22Rv1 (cell line): Measurements from ENCODE around the gene TYRO3.

Experiments
- ZFX ChIP-seq: fragments of 450-650 bp; IDR thresholded peaks from 2 replicates; pipeline ENCODE4 v1.6.1; 2017; ENCODE audit warnings: antibody characterized with exemption, borderline replicate concordance
- TF ChIP-seq, protein P1 (sequence below): fragments of 450-650 bp; IDR thresholded peaks from 2 replicates; pipeline ENCODE4 v1.5.1; 2017; ENCODE audit warnings: mild to moderate bottlenecking

DNA sequence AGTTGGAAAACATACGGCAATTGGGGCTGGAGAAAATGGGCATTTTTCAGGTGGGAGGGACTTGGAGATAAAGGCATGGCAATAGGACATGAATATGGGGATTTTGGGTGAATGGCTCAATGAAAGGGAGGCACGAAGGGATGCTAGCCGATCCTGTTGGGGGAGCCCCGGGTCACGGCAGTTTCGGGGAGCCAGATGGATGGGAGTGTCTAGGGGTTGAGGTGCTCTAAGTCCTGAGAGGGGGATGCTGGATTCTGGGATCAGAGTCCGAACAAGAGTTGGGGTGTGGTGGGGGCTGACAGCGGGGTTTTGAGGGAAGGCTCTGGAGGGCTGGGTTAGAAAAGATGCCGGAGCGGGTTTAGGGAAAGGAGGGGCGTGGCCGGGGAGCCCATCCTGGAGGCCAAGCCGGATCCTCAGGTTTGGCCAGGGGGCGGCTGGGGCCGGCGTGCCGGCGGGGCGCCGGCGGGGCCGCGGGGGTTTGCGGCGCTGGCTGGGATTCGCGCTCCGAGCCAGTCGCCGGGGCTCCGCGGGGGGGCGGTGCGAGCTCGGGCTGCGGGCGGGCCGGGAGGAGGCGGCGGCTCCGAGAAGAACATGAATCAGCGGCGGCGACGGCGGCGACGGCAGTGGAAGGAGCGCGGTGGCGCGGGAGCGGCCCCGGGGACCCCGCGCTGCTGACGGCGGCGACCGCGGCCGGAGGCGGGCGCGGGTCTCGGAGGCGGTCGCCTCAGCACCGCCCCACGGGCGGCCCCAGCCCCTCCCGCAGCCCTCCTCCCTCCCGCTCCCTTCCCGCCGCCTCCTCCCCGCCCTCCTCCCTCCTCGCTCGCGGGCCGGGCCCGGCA lies at the start of gene TYRO3:
- TF ChIP-seq, protein P1, sequence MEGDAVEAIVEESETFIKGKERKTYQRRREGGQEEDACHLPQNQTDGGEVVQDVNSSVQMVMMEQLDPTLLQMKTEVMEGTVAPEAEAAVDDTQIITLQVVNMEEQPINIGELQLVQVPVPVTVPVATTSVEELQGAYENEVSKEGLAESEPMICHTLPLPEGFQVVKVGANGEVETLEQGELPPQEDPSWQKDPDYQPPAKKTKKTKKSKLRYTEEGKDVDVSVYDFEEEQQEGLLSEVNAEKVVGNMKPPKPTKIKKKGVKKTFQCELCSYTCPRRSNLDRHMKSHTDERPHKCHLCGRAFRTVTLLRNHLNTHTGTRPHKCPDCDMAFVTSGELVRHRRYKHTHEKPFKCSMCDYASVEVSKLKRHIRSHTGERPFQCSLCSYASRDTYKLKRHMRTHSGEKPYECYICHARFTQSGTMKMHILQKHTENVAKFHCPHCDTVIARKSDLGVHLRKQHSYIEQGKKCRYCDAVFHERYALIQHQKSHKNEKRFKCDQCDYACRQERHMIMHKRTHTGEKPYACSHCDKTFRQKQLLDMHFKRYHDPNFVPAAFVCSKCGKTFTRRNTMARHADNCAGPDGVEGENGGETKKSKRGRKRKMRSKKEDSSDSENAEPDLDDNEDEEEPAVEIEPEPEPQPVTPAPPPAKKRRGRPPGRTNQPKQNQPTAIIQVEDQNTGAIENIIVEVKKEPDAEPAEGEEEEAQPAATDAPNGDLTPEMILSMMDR: peak; percentile 12; the same call in 1 of the 2 replicates
- no peak for TF ChIP-seq ZFX
